A549 treated with CpdA at 1 μM for 4 hours (cell line): Measurements from ENCODE around the gene C15orf61. TPM values are rescaled to one million over a fixed set of nuclear protein-coding genes. Genes with fewer than 3 reads are reported as not detected.

Source experiments
- total RNA-seq: library from RNA; stranded (reverse); fragments of 200-300 nt; extraction: Qiagen RNA extraction; gene quantifications from 5 replicates; pipeline ENCODE4 v1.2.3, GENCODE V29; 2022; ENCODE audit warnings: low read depth

C15orf61 gene
- total RNA-seq = 2.2 to 4.9 TPM (median 3.5 TPM) in 5 replicates

GRCh38 chr15:67521029-67521782 is at the start of gene C15orf61:
C15orf61 (plus strand) TSS chr15:67521131; CDS start chr15:67521249, 118 bp downstream.

GRCh38 chr15:67542420-67543347 is 21.8 kb downstream of the C15orf61 start, which contains the start of gene MAP2K5:
MAP2K5 (plus strand) TSS chr15:67542703; CDS start chr15:67543336, 633 bp downstream.

Other genes starting within 250 kb of the C15orf61 start
- 10.7 to 12.8 TPM (median 12.3 TPM) in 5 replicates for gene MAP2K5, start 21.6 kb downstream of the C15orf61 start, total RNA-seq